HCT116 (cell line): ENCODE measurements around the gene RNF217.

Experiments used
- CBX3 ChIP-seq: IDR thresholded peaks from 2 replicates; pipeline ENCODE4 v1.6.1; 2012; ENCODE audit warnings: low read depth
- CEBPB ChIP-seq: IDR thresholded peaks from 2 replicates; pipeline ENCODE4 v1.6.1; 2012; ENCODE audit warnings: low read depth
- EGR1 ChIP-seq: IDR thresholded peaks from 2 replicates; pipeline ENCODE4 v1.6.1; 2012; ENCODE audit warnings: low read depth
- EZH2 ChIP-seq: fragments of 200-600 bp; sonication (generic); IDR thresholded peaks from 2 replicates; pipeline ENCODE4 v1.6.1; 2017; ENCODE audit warnings: antibody characterized with exemption, mixed run types
- FOSL1 ChIP-seq: IDR thresholded peaks from 2 replicates; pipeline ENCODE4 v1.6.1; 2012; ENCODE audit warnings: low read depth
- POLR2A ChIP-seq: IDR thresholded peaks from 2 replicates; pipeline ENCODE4 v1.7.0; 2011; ENCODE audit warnings: borderline replicate concordance; ENCODE audit not compliant: insufficient read depth, insufficient read length; ENCODE audit errors: extremely low read depth
- POLR2AphosphoS5 ChIP-seq: IDR thresholded peaks from 2 replicates; pipeline ENCODE4 v1.6.1; 2011; ENCODE audit warnings: mild to moderate bottlenecking, low read depth, low read length, moderate library complexity
- SIN3A ChIP-seq: IDR thresholded peaks from 2 replicates; pipeline ENCODE4 v1.6.1; 2012; ENCODE audit warnings: low read depth
- YY1 ChIP-seq: IDR thresholded peaks from 2 replicates; pipeline ENCODE4 v1.6.1; 2011; ENCODE audit warnings: low read length, low read depth, moderate library complexity, mild to moderate bottlenecking; ENCODE audit not compliant: insufficient replicate concordance; ENCODE audit errors: extremely low read depth
- TF ChIP-seq, protein P1 (sequence below), 3 experiments: fragments of 200-600 bp in 1 of 3; sonication (generic) in 1 of 3; IDR thresholded peaks in 2 of 3; conservative IDR thresholded peaks in 1 of 3; 2 replicates each; pipeline ENCODE4 v1.5.1; 2012 to 2017; ENCODE audit warnings: low read depth in 2 of 3, low read length in 2 of 3, antibody characterized with exemption in 1 of 3, borderline replicate concordance in 1 of 3, control low read depth in 1 of 3, mild to moderate bottlenecking in 1 of 3, mixed read lengths in 1 of 3, mixed run types in 1 of 3, moderate library complexity in 1 of 3; ENCODE audit not compliant: insufficient read depth in 1 of 3
- TF ChIP-seq, protein P2 (sequence below): IDR thresholded peaks from 2 replicates; pipeline ENCODE4 v1.6.1; 2012; ENCODE audit warnings: low read depth

- TF ChIP-seq, protein P1, sequence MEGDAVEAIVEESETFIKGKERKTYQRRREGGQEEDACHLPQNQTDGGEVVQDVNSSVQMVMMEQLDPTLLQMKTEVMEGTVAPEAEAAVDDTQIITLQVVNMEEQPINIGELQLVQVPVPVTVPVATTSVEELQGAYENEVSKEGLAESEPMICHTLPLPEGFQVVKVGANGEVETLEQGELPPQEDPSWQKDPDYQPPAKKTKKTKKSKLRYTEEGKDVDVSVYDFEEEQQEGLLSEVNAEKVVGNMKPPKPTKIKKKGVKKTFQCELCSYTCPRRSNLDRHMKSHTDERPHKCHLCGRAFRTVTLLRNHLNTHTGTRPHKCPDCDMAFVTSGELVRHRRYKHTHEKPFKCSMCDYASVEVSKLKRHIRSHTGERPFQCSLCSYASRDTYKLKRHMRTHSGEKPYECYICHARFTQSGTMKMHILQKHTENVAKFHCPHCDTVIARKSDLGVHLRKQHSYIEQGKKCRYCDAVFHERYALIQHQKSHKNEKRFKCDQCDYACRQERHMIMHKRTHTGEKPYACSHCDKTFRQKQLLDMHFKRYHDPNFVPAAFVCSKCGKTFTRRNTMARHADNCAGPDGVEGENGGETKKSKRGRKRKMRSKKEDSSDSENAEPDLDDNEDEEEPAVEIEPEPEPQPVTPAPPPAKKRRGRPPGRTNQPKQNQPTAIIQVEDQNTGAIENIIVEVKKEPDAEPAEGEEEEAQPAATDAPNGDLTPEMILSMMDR (IDR thresholded peaks at IDR 0.05 in 2 of 3, conservative IDR thresholded peaks at IDR 0.05 in 1 of 3; ENCODE audit: borderline replicate concordance in 1 of 3, insufficient read depth in 1 of 3, low read depth in 2 of 3, low read length in 2 of 3), result no peak
- TF ChIP-seq EGR1 (no peak), CBX3 (no peak), POLR2A (no peak), EZH2 (no peak), POLR2AphosphoS5 (no peak), FOSL1 (no peak), CEBPB (no peak), SIN3A (no peak), YY1 (no peak)
- TF ChIP-seq, protein P2, sequence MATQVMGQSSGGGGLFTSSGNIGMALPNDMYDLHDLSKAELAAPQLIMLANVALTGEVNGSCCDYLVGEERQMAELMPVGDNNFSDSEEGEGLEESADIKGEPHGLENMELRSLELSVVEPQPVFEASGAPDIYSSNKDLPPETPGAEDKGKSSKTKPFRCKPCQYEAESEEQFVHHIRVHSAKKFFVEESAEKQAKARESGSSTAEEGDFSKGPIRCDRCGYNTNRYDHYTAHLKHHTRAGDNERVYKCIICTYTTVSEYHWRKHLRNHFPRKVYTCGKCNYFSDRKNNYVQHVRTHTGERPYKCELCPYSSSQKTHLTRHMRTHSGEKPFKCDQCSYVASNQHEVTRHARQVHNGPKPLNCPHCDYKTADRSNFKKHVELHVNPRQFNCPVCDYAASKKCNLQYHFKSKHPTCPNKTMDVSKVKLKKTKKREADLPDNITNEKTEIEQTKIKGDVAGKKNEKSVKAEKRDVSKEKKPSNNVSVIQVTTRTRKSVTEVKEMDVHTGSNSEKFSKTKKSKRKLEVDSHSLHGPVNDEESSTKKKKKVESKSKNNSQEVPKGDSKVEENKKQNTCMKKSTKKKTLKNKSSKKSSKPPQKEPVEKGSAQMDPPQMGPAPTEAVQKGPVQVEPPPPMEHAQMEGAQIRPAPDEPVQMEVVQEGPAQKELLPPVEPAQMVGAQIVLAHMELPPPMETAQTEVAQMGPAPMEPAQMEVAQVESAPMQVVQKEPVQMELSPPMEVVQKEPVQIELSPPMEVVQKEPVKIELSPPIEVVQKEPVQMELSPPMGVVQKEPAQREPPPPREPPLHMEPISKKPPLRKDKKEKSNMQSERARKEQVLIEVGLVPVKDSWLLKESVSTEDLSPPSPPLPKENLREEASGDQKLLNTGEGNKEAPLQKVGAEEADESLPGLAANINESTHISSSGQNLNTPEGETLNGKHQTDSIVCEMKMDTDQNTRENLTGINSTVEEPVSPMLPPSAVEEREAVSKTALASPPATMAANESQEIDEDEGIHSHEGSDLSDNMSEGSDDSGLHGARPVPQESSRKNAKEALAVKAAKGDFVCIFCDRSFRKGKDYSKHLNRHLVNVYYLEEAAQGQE, result no peak
These were observed 84.1 kb downstream of the RNF217 start for GRCh38 chr6:125046107-125046925.
